ENCODE results near the gene SEPTIN3. TPM values are rescaled to one million over a fixed set of nuclear protein-coding genes. Genes with fewer than 3 reads are reported as not detected.

Gene SEPTIN3
- total RNA-seq, 1 donor from 2014 or later = 2.5 TPM

DNA sequence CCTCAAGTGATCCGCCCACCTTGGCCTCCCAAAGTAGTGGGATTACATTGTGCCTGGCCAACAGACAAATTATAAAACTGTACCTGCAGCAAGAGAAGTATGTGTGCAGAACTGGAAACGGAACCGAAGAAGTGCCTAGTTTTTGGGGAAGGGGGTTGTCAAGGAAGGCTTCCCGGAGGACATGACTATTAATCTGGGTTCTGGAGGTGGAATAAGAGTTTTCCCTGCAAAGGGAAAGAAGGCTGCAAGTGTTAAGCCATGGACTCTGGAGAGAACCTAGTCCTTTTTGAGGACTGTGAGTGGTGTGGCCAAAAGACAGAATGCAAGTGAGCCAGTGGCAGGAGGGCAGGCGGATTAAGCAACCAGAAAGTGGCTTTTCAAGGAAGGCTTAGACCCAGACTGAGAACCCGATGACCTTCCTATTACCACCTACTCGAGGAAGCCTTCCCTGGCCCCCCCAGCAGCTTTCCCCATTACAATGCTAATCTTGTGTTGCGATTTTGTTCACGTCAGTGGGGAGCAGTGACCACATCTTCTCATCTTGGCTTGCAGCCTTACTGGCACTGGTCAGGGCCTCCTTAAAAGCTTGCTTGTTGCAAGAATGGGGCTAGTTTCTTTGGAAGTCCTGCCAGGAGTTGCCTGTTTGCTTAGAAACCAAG is 5.7 kb upstream of the SEPTIN3 start:
- no peaks in the 10 kb centered on the region for H3K27me3 ChIP-seq (ENCODE audit: control insufficient read depth, insufficient read depth, low read length)
- TF ChIP-seq, protein P1, sequence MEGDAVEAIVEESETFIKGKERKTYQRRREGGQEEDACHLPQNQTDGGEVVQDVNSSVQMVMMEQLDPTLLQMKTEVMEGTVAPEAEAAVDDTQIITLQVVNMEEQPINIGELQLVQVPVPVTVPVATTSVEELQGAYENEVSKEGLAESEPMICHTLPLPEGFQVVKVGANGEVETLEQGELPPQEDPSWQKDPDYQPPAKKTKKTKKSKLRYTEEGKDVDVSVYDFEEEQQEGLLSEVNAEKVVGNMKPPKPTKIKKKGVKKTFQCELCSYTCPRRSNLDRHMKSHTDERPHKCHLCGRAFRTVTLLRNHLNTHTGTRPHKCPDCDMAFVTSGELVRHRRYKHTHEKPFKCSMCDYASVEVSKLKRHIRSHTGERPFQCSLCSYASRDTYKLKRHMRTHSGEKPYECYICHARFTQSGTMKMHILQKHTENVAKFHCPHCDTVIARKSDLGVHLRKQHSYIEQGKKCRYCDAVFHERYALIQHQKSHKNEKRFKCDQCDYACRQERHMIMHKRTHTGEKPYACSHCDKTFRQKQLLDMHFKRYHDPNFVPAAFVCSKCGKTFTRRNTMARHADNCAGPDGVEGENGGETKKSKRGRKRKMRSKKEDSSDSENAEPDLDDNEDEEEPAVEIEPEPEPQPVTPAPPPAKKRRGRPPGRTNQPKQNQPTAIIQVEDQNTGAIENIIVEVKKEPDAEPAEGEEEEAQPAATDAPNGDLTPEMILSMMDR (IDR thresholded peaks at IDR 0.05; ENCODE audit: insufficient read depth, low read length, poor library complexity, severe bottlenecking) = no peak
- no peaks in the 10 kb centered on the region for H3K36me3 ChIP-seq (ENCODE audit: control insufficient read depth, insufficient read depth, low read length)
- DNase-seq (ENCODE audit: low read depth) = no peak
- no peak overlapping the region for H3K4me3 ChIP-seq (ENCODE audit: low read depth, low read length)

- TF ChIP-seq, protein P1 (IDR thresholded peaks at IDR 0.05; ENCODE audit: insufficient read depth, low read length, poor library complexity, severe bottlenecking) = no peak
- no peak for DNase-seq (ENCODE audit: low read depth)
- Histone ChIP-seq H3K4me3 (ENCODE audit: low read depth, low read length) (no peak overlapping the region), H3K27me3 (ENCODE audit: control insufficient read depth, insufficient read depth, low read length) (peaks cover 2% of the 10 kb centered on the region), H3K36me3 (ENCODE audit: control insufficient read depth, insufficient read depth, low read length) (no peaks in the 10 kb centered on the region)
Measured at GRCh38 chr22:41964112-41964491, 5.1 kb upstream of the SEPTIN3 start.

GRCh38 chr22:41966225-41966606 is 3.0 kb upstream of the SEPTIN3 start:
- peaks cover 9% of the 10 kb centered on the region for H3K27me3 ChIP-seq (ENCODE audit: control insufficient read depth, insufficient read depth, low read length)
- TF ChIP-seq, protein P1 (IDR thresholded peaks at IDR 0.05; ENCODE audit: insufficient read depth, low read length, poor library complexity, severe bottlenecking) = no peak
- no peaks in the 10 kb centered on the region for H3K36me3 ChIP-seq (ENCODE audit: control insufficient read depth, insufficient read depth, low read length)
- no peak overlapping the region for H3K4me3 ChIP-seq (ENCODE audit: low read depth, low read length)
- DNase-seq (ENCODE audit: low read depth) = no peak

- Histone ChIP-seq H3K36me3 (ENCODE audit: control insufficient read depth, insufficient read depth, low read length) (no peaks in the 10 kb centered on the region), H3K4me3 (ENCODE audit: low read depth, low read length) (no peak overlapping the region), H3K27me3 (ENCODE audit: control insufficient read depth, insufficient read depth, low read length) (peaks cover 9% of the 10 kb centered on the region)
- peak; percentile 39 for DNase-seq (ENCODE audit: low read depth)
- TF ChIP-seq, protein P1 (IDR thresholded peaks at IDR 0.05; ENCODE audit: insufficient read depth, low read length, poor library complexity, severe bottlenecking) = peak; percentile 18
Measured at GRCh38 chr22:41966607-41967240, 2.5 kb upstream of the SEPTIN3 start.

DNA sequence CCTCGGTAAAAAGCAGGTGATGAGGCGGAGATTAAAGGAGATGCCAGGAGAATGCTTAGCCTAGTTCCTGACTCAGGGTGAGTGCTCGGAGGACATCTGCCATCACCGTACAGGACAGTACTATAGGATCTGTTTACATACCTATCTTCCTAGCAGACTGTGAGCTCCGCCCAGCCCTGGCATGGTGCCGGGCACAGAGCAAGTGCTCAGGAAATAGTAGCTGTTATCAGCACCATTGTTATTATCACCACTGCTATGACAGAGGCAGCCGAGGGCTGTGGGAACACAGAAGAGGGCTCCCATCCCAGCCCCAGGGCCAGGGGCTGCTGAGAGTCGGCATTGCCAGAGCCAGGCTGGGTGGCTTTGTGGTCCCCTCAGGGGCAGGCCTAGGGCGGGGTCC is 642 bp upstream of the SEPTIN3 start:
- DNase-seq (ENCODE audit: low read depth) = no peak
- no peaks in the 10 kb centered on the region for H3K36me3 ChIP-seq (ENCODE audit: control insufficient read depth, insufficient read depth, low read length)

More for the DNA sequence above, 642 bp upstream of the SEPTIN3 start:
- Histone ChIP-seq H3K27me3 (ENCODE audit: control insufficient read depth, insufficient read depth, low read length) (peaks cover 15% of the 10 kb centered on the region), H3K4me3 (ENCODE audit: low read depth, low read length) (no peak overlapping the region)
- TF ChIP-seq, protein P1 (IDR thresholded peaks at IDR 0.05; ENCODE audit: insufficient read depth, low read length, poor library complexity, severe bottlenecking) = no peak

All from kidney epithelial cell (primary cell).